WTC11 (cell line): ENCODE measurements around the gene PIF1. TPM values are rescaled to one million over a fixed set of nuclear protein-coding genes. Genes with fewer than 3 reads are reported as not detected.

Experiments used
- ATAC-seq: fragments of 200-7000 bp; cut with Tn5 transposase; 2 replicates; pipeline ENCODE4 v1.10.0; 2021; ENCODE audit warnings: mild to moderate bottlenecking, moderate library complexity
- CTCF ChIA-PET: fragments of 300-600 bp; sonication (Branson Sonifier 250); formaldehyde crosslinking; loops from one replicate; lab custom pipeline; 2021; ENCODE audit warnings: antibody characterized with exemption; lab: Charles Lee
- POLR2A ChIA-PET: fragments of 350-600 bp; sonication (Branson Sonifier 250); formaldehyde crosslinking; loops from one replicate; lab custom pipeline; 2021; ENCODE audit warnings: antibody characterized with exemption; lab: Charles Lee
- DNase-seq: peaks from one replicate; pipeline ENCODE4 v3.0.0; 2021; ENCODE audit warnings: low spot score
- H3K27ac Mint-ChIP-seq: 2 replicates; pipeline ENCODE4 v1.8.0; 2021; ENCODE audit warnings: mixed read lengths
- H3K27me3 Mint-ChIP-seq: 2 replicates; pipeline ENCODE4 v1.8.0; 2021; ENCODE audit warnings: low read depth, mild to moderate bottlenecking, moderate library complexity, mixed read lengths
- H3K36me3 Mint-ChIP-seq: 2 replicates; pipeline ENCODE4 v1.8.0; 2021; ENCODE audit warnings: mixed read lengths
- H3K4me1 Mint-ChIP-seq: 2 replicates; pipeline ENCODE4 v1.8.0; 2022; ENCODE audit warnings: mixed read lengths
- H3K4me3 Mint-ChIP-seq: 2 replicates; pipeline ENCODE4 v1.8.0; 2021; ENCODE audit warnings: mild to moderate bottlenecking, moderate library complexity, mixed read lengths
- H3K9me3 Mint-ChIP-seq: 2 replicates; pipeline ENCODE4 v1.8.0; 2021; ENCODE audit warnings: mixed read lengths
- CREB1 ChIP-seq: sonication (generic); formaldehyde crosslinking; IDR thresholded peaks from 2 replicates; pipeline ENCODE4 v1.8.0; 2023; ENCODE audit warnings: mild to moderate bottlenecking, missing genetic modification reagents
- ETV6 ChIP-seq: sonication (generic); formaldehyde crosslinking; IDR thresholded peaks from 2 replicates; pipeline ENCODE4 v1.8.1; 2022; ENCODE audit warnings: mild to moderate bottlenecking, missing genetic modification reagents
- FOXJ3 ChIP-seq: sonication (generic); formaldehyde crosslinking; IDR thresholded peaks from 2 replicates; pipeline ENCODE4 v1.9.0; 2021; ENCODE audit warnings: missing genetic modification reagents, mild to moderate bottlenecking, borderline replicate concordance
- FOXK1 ChIP-seq: sonication (generic); formaldehyde crosslinking; IDR thresholded peaks from 2 replicates; pipeline ENCODE4 v1.8.0; 2022; ENCODE audit warnings: mild to moderate bottlenecking, moderate library complexity, missing genetic modification reagents
- FOXP1 ChIP-seq: sonication (generic); formaldehyde crosslinking; IDR thresholded peaks from 2 replicates; pipeline ENCODE4 v1.8.0; 2022; ENCODE audit warnings: missing genetic modification reagents, mild to moderate bottlenecking, moderate library complexity, borderline replicate concordance
- GRHL2 ChIP-seq: fragments of 250-450 bp; sonication (Bioruptor Pico); IDR thresholded peaks from 2 replicates; pipeline ENCODE4 v1.8.0; 2022; ENCODE audit warnings: mild to moderate bottlenecking, moderate library complexity; ENCODE audit not compliant: insufficient replicate concordance, severe bottlenecking
- MYBL2 ChIP-seq: sonication (generic); formaldehyde crosslinking; IDR thresholded peaks from 2 replicates; pipeline ENCODE4 v1.8.1; 2023; ENCODE audit warnings: mild to moderate bottlenecking, moderate library complexity, missing genetic modification reagents
- NR1H2 ChIP-seq: sonication (generic); formaldehyde crosslinking; IDR thresholded peaks from 2 replicates; pipeline ENCODE4 v1.9.0; 2021; ENCODE audit warnings: mild to moderate bottlenecking, moderate library complexity, missing genetic modification reagents
- NR3C1 ChIP-seq: sonication (generic); formaldehyde crosslinking; conservative IDR thresholded peaks from 2 replicates; pipeline ENCODE4 v1.8.1; 2023; ENCODE audit warnings: low read depth, mild to moderate bottlenecking, missing genetic modification reagents
- OVOL2 ChIP-seq: fragments of 250-450 bp; sonication (Bioruptor Pico); IDR thresholded peaks from 2 replicates; pipeline ENCODE4 v1.9.0; 2021; ENCODE audit warnings: mild to moderate bottlenecking, borderline replicate concordance
- SP1 ChIP-seq: sonication (generic); formaldehyde crosslinking; conservative IDR thresholded peaks from 2 replicates; pipeline ENCODE4 v1.8.1; 2022; ENCODE audit warnings: missing genetic modification reagents
- ZBTB21 ChIP-seq: sonication (generic); formaldehyde crosslinking; IDR thresholded peaks from 2 replicates; pipeline ENCODE4 v1.8.1; 2023; ENCODE audit warnings: mild to moderate bottlenecking, missing genetic modification reagents, borderline replicate concordance
- ZNF138 ChIP-seq: sonication (generic); formaldehyde crosslinking; conservative IDR thresholded peaks from 2 replicates; pipeline ENCODE4 v1.8.1; 2022; ENCODE audit warnings: mild to moderate bottlenecking, moderate library complexity, missing genetic modification reagents
- ZNF317 ChIP-seq: sonication (generic); formaldehyde crosslinking; IDR thresholded peaks from 2 replicates; pipeline ENCODE4 v1.8.1; 2023; ENCODE audit warnings: low read depth, mild to moderate bottlenecking, moderate library complexity, missing genetic modification reagents, borderline replicate concordance
- total RNA-seq: library from RNA; stranded (reverse); gene quantifications from 3 replicates; pipeline ENCODE4 v1.2.3, GENCODE V29; 2021
- TF ChIP-seq, protein P1 (sequence below): sonication (generic); formaldehyde crosslinking; IDR thresholded peaks from 2 replicates; pipeline ENCODE4 v1.8.1; 2023; ENCODE audit warnings: mild to moderate bottlenecking, missing genetic modification reagents, moderate library complexity
- TF ChIP-seq, protein P2 (sequence below): sonication (generic); formaldehyde crosslinking; IDR thresholded peaks from 2 replicates; pipeline ENCODE4 v1.8.0; 2022; ENCODE audit warnings: mild to moderate bottlenecking, missing genetic modification reagents
- TF ChIP-seq, protein P3 (sequence below): sonication (generic); formaldehyde crosslinking; IDR thresholded peaks from 2 replicates; pipeline ENCODE4 v1.8.1; 2022; ENCODE audit warnings: mild to moderate bottlenecking, missing genetic modification reagents, moderate library complexity, borderline replicate concordance
- TF ChIP-seq, protein P4 (sequence below): fragments of 250-450 bp; sonication (Bioruptor Pico); conservative IDR thresholded peaks from 2 replicates; pipeline ENCODE4 v1.9.0; 2021; ENCODE audit warnings: mild to moderate bottlenecking
- TF ChIP-seq, protein P5 (sequence below): sonication (generic); formaldehyde crosslinking; IDR thresholded peaks from 2 replicates; pipeline ENCODE4 v1.8.0; 2022; ENCODE audit warnings: mild to moderate bottlenecking, missing genetic modification reagents
- TF ChIP-seq, protein P6 (sequence below): sonication (generic); formaldehyde crosslinking; conservative IDR thresholded peaks from 2 replicates; pipeline ENCODE4 v1.8.1; 2022; ENCODE audit warnings: mild to moderate bottlenecking, missing genetic modification reagents
- TF ChIP-seq, protein P7 (sequence below): fragments of 250-450 bp; sonication (Bioruptor Pico); IDR thresholded peaks from 2 replicates; pipeline ENCODE4 v2.1.2; 2022; ENCODE audit warnings: mild to moderate bottlenecking, moderate library complexity

Gene PIF1
- total RNA-seq, 1 experiment from 2014 or later, result 249 TPM

DNA sequence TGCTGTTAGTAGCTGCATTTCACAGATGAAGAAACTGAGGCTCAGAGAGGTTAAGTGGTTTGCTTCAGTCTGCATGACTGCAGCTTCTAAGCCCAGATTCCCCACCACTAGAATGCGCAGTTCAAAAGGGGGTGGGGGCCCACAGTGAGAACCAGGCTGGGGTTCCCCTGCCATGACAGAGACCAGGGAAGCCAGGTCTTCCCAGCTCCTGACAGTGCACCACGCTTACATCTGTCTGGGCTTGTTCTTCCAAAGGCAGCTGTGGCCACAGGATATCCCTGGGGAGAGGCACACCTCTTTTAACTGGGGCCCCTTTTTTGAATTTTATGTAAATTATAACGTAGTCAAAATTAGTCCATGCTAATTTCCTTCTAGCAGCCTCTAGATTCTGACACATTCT, 21.6 kb upstream of the PIF1 start (continued):
- TF ChIP-seq, protein P1, sequence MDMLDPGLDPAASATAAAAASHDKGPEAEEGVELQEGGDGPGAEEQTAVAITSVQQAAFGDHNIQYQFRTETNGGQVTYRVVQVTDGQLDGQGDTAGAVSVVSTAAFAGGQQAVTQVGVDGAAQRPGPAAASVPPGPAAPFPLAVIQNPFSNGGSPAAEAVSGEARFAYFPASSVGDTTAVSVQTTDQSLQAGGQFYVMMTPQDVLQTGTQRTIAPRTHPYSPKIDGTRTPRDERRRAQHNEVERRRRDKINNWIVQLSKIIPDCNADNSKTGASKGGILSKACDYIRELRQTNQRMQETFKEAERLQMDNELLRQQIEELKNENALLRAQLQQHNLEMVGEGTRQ, result no peak

DNA sequence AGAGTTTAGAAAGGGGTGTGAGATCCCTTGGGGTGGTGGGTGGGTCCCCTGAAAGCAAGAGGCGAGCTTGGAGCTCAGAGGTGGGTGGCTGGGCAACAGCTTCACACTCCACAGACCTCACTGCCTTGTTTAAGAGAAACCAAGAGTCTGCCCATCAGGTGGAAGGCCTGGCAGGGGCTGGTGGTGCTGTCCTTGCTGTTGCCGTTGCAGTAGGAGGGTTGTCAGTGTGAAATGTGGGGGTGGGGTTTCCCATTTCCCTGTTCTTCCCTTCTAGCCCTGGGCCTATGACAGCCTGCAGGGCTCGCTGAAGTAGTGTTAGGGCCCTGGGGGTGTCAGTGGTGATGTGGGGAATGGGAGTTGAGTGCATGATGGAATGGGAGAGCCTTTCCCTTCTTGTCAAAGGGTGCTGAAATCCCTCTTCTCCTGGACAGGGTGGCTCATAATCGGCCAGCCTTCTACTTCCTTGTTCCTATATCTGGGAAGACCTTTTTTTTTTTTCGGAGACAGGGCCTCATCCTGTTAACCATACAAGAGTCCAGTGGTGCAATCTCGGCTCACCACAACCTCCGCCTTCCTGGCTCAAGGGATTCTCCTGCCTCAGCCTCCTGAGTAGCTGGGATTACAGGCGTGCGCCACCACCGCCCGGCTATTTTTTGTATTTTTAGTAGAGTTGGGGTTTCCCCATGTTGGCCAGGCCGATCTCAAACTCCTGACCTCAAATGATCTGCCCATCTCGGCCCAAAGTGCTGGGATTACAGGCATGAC, 20.6 kb upstream of the PIF1 start:
- ATAC-seq (no peak), DNase-seq (no peak)
- Mint-ChIP-seq H3K9me3 (no peaks in the 10 kb centered on the region), H3K36me3 (peaks cover 23% of the 10 kb centered on the region), H3K4me3 (no peak overlapping the region)
- POLR2A ChIA-PET, result interaction anchor here (0.6 to 0.7 kb wide), 2 partner anchors 59 to 63 kb away, joined by 4 read pairs; no protein-coding TSS in a partner anchor
- TF ChIP-seq ZNF138 (CRISPR knock-in tag) (no peak), NR1H2 (CRISPR knock-in tag) (no peak), SP1 (CRISPR knock-in tag) (no peak), ZNF317 (no peak), FOXK1 (CRISPR knock-in tag) (no peak), NR3C1 (CRISPR knock-in tag) (no peak), ETV6 (no peak), FOXP1 (no peak), FOXJ3 (no peak)
- TF ChIP-seq, protein P2, sequence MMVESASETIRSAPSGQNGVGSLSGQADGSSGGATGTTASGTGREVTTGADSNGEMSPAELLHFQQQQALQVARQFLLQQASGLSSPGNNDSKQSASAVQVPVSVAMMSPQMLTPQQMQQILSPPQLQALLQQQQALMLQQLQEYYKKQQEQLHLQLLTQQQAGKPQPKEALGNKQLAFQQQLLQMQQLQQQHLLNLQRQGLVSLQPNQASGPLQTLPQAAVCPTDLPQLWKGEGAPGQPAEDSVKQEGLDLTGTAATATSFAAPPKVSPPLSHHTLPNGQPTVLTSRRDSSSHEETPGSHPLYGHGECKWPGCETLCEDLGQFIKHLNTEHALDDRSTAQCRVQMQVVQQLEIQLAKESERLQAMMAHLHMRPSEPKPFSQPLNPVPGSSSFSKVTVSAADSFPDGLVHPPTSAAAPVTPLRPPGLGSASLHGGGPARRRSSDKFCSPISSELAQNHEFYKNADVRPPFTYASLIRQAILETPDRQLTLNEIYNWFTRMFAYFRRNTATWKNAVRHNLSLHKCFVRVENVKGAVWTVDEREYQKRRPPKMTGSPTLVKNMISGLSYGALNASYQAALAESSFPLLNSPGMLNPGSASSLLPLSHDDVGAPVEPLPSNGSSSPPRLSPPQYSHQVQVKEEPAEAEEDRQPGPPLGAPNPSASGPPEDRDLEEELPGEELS (CRISPR knock-in tag), result no peak
- TF ChIP-seq, protein P3, sequence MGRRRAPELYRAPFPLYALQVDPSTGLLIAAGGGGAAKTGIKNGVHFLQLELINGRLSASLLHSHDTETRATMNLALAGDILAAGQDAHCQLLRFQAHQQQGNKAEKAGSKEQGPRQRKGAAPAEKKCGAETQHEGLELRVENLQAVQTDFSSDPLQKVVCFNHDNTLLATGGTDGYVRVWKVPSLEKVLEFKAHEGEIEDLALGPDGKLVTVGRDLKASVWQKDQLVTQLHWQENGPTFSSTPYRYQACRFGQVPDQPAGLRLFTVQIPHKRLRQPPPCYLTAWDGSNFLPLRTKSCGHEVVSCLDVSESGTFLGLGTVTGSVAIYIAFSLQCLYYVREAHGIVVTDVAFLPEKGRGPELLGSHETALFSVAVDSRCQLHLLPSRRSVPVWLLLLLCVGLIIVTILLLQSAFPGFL (CRISPR knock-in tag), result no peak
- TF ChIP-seq, all 79 proteins: peak for 0
- CTCF ChIA-PET, result interaction anchor here (1.2 kb wide), 1 partner anchor 118 kb away, joined by 4 read pairs; no protein-coding TSS in a partner anchor
- Mint-ChIP-seq H3K4me1 (peaks cover 59% of the 10 kb centered on the region), H3K27ac (peak overlapping the region; percentile 78; the same call in 1 of the 2 replicates), H3K27me3 (no peaks in the 10 kb centered on the region)

DNA sequence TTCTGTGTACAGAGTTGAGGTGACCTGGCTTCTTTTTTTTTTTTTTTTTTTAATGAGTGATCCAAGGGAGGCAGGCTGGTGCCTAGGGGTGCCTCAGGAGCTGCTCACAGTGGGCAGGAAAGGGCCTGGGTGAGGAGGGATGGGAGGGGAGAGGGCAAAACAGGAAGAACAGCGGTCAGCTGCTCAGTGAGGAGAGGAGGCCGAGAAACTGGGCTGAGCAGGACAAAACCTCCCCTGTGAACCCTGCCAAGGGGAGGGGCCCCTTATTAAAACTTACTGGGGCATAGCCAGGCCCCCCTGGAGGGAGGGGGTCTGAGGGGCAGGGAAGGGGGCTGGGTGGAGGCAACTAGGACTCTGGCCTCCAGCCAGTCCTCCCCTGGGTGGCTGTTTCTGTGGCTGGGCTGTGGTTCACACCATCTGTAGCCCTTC, 19.8 kb upstream of the PIF1 start:
- POLR2A ChIA-PET, result interaction anchor here (0.6 to 0.7 kb wide), 2 partner anchors 60 to 91 kb away, joined by 4 read pairs; no protein-coding TSS in a partner anchor
- H3K27ac Mint-ChIP-seq, result peak overlapping the region; percentile 78; the same call in 1 of the 2 replicates
- no peaks in the 10 kb centered on the region for H3K27me3 Mint-ChIP-seq
- CTCF ChIA-PET, result interaction anchor here (0.7 to 1.2 kb wide), 2 partner anchors 95 to 117 kb away, joined by 3 to 4 read pairs; no protein-coding TSS in a partner anchor
- H3K4me1 Mint-ChIP-seq, result peaks cover 59% of the 10 kb centered on the region
- peaks cover 17% of the 10 kb centered on the region for H3K36me3 Mint-ChIP-seq
- ATAC-seq, result no peak
- no peaks in the 10 kb centered on the region for H3K9me3 Mint-ChIP-seq
- no peak overlapping the region; the same call in 1 of the 2 replicates for H3K4me3 Mint-ChIP-seq
- no peak for DNase-seq
- TF ChIP-seq SP1 (CRISPR knock-in tag) (no peak), OVOL2 (CRISPR knock-in tag) (no peak), CREB1 (CRISPR knock-in tag) (no peak), ZBTB21 (CRISPR knock-in tag) (no peak), FOXJ3 (no peak), GRHL2 (CRISPR knock-in tag) (no peak), MYBL2 (CRISPR knock-in tag) (no peak)
- TF ChIP-seq, protein P4, sequence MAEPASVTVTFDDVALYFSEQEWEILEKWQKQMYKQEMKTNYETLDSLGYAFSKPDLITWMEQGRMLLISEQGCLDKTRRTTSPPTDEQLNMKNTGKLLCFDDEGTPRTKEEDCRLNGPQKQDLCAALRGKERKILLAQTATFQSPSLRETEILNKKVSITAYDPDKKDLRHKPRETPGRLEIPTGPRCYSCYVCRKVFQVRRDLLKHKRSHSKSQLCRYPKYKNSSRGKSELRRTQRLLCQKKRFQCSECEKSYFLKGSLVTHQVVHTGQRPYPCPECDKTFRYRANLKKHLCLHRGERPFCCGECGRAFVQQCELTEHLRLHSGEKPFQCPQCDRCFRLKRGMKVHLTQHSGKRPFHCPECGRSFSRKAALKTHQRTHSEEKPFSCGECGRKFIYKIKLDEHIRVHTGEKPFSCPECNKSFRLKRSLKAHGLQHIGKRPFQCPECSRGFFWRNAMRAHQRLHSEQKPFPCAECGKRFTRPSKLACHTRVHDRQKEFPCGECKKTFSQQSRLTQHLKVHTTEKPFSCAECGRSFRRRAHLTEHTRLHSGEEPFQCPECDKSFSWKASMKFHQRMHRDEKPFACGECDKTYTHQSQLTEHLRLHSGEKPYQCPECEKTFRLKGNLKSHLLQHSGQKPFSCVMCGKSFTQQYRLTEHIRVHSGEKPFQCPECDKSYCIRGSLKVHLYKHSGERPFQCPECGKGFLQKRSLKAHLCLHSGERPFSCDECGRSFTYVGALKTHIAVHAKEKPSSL, result no peak
- TF ChIP-seq, protein P5, sequence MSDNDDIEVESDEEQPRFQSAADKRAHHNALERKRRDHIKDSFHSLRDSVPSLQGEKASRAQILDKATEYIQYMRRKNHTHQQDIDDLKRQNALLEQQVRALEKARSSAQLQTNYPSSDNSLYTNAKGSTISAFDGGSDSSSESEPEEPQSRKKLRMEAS (CRISPR knock-in tag), result no peak
- TF ChIP-seq, protein P1, result no peak
- TF ChIP-seq, protein P6, sequence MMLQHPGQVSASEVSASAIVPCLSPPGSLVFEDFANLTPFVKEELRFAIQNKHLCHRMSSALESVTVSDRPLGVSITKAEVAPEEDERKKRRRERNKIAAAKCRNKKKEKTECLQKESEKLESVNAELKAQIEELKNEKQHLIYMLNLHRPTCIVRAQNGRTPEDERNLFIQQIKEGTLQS (CRISPR knock-in tag), result no peak
- TF ChIP-seq, protein P7, sequence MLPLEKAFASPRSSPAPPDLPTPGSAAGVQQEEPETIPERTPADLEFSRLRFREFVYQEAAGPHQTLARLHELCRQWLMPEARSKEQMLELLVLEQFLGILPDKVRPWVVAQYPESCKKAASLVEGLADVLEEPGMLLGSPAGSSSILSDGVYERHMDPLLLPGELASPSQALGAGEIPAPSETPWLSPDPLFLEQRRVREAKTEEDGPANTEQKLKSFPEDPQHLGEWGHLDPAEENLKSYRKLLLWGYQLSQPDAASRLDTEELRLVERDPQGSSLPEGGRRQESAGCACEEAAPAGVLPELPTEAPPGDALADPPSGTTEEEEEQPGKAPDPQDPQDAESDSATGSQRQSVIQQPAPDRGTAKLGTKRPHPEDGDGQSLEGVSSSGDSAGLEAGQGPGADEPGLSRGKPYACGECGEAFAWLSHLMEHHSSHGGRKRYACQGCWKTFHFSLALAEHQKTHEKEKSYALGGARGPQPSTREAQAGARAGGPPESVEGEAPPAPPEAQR (CRISPR knock-in tag), result no peak
